AG08396 (cell line): ENCODE measurements around the gene LUZP2.

Experiments
- DNase-seq: peaks from one replicate; pipeline ENCODE4 v3.0.0; 2012; ENCODE audit warnings: low spot score, mixed read lengths

Gene LUZP2

GRCh38 chr11:24716403-24716802, 219.6 kb downstream of the LUZP2 start:
- no peak for DNase-seq

- DNase-seq: no peak
Measured at GRCh38 chr11:24723231-24723630, 226.4 kb downstream of the LUZP2 start.

GRCh38 chr11:24731554-24731953, 234.7 kb downstream of the LUZP2 start:
- DNase-seq: no peak

- no peak for DNase-seq
Measured at GRCh38 chr11:24734742-24735237, 237.9 kb downstream of the LUZP2 start.

GRCh38 chr11:24738972-24739371, 242.1 kb downstream of the LUZP2 start:
- DNase-seq: no peak

GRCh38 chr11:24739637-24740036, 242.8 kb downstream of the LUZP2 start:
- DNase-seq: no peak

- no peak for DNase-seq
Measured at GRCh38 chr11:24747275-24748251, 250.7 kb downstream of the LUZP2 start.

GRCh38 chr11:24748261-24748660, 251.4 kb downstream of the LUZP2 start:
- DNase-seq: no peak

- DNase-seq: no peak
Measured at GRCh38 chr11:24754406-24754805, 257.6 kb downstream of the LUZP2 start.

- no peak for DNase-seq
Measured at GRCh38 chr11:24755260-24755839, 258.5 kb downstream of the LUZP2 start.

- DNase-seq: no peak
Measured at GRCh38 chr11:24759742-24760141, 262.9 kb downstream of the LUZP2 start.

- DNase-seq: no peak
Measured at GRCh38 chr11:24760681-24761080, 263.8 kb downstream of the LUZP2 start.

- no peak for DNase-seq
Measured at GRCh38 chr11:24762076-24762475, 265.2 kb downstream of the LUZP2 start.

GRCh38 chr11:24767411-24767810, 270.6 kb downstream of the LUZP2 start:
- DNase-seq: no peak

GRCh38 chr11:24773322-24773721, 276.5 kb downstream of the LUZP2 start:
- DNase-seq: no peak

GRCh38 chr11:24779791-24780190, 282.9 kb downstream of the LUZP2 start:
- no peak for DNase-seq

- DNase-seq: no peak
Measured at GRCh38 chr11:24781288-24781687, 284.4 kb downstream of the LUZP2 start.

GRCh38 chr11:24793479-24793878, 296.6 kb downstream of the LUZP2 start:
- DNase-seq: no peak

- DNase-seq: no peak
Measured at GRCh38 chr11:24794064-24794463, 297.2 kb downstream of the LUZP2 start.

GRCh38 chr11:24805671-24806070, 308.8 kb downstream of the LUZP2 start:
- no peak for DNase-seq

GRCh38 chr11:24808173-24808572, 311.3 kb downstream of the LUZP2 start:
- no peak for DNase-seq

GRCh38 chr11:24819006-24819405, 322.2 kb downstream of the LUZP2 start:
- no peak for DNase-seq

GRCh38 chr11:24819863-24820434, 323.1 kb downstream of the LUZP2 start:
- DNase-seq: no peak
